NCI-H2196 (cell line): Measurements from ENCODE around the gene MRPL38.

Experiments
- DNase-seq: peaks from one replicate; lab custom pipeline; 2025; ENCODE audit not compliant: unreplicated experiment; lab: John Stamatoyannopoulos, UW

The MRPL38 gene

DNA sequence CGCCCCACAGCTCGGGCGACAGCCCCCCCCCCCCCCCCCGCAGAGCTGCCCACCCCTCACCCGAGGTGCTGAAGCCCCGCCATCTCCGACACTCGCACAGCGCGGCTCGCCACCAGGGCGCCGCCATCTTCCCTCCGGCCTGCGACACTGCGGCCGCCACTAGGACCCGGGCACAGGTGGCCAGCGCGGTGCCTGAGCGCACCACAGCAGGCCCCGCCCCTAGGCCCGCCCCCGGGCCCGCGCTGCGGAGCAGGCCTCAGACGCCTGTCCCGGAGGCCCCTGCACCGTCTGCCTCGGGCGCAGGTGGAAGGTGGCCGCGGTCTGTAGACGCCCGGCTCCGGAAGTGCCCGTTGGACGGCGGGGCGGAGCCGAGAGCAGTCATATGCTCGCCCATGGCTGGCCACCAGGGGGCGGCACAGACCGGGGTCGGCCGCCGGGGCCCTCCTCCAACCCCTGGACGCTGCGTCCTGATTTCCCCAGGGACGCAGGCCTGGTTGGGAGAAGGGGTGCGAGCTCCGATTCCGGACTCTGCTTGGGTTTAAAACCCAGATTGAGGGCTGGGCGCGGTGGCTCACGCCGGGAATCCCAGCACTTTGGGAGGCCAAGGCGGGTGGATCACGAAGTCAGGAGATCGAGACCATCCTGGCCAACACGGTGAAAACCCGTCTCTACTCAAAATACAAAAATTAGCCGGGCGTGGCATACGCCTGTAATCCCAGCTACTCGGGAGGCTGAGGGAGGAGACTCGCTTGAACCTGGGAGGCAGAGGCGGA is at the start of gene MRPL38:
TSS of gene MRPL38 (minus strand) at position 136 of the 773 bp plus-strand sequence. CDS start at position 127, 9 bp downstream.
- peak; percentile 99 for DNase-seq

DNA sequence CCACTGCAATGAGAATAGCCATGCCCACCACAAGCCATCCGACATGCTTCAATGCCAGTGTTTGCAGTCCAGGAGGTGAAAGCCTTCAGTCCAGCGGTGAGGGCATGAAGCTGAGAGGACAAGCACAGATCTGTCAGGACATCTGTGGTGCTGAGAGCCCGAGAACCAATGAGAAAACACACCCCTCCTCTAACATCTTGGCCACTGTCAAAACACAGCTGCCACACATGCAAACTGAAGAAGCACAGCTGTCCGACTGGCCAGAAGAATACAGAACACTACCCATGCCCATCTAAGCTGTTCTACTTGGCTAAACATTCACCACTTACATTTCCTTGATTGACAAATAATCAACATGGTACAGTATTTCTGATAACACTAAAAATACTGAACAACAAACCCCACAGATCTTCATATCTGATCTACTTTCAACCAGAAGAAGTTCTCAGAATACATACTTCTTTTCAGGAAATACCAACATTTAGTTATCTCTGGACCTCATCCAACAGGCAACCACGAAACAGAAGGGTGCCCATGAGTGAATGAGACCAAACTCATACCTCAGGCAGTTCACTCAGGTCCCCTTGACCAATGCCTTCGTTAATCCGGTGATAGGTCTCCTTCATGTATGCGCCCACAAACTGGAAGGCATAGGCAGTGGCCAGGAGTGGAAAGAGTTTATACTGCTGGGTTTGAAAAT is 46.3 kb upstream of the MRPL38 start:
- no peak for DNase-seq

DNA sequence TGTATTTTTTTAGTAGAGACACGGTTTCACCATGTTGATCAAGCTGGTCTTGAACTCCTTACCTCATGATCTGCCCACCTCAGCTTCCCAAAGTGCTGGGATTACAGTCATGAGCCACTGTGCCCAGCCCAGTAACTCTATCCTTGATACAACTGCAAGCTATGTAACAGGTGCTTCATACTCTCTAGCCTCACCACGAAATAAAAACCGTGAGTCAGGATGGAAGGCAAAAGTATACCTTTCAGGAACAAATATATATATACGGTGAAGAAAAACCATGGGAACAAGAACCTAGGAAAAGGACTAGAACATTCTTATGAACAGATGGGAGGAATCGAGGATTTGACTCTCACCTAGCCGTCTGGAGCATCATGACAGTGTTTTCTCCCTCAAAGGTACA is 45.7 kb upstream of the MRPL38 start:
- DNase-seq: no peak

DNA sequence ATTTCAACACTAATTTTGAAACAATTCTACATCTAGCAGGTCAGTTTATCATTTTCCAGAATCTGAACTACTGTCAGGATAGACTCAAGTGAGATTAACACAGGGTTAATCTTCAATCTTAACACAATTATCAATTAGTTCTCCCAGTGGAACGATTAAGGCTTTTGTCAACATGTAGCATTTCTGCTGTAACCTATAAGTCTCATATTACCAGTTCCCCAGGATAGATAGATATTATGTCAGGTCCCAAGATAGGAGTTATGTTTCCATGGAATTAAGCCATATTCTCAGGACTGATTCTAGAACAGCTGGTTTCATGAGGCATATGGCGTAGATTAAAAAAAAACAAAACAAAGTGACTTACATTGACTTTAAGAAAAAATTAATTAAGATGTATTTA is 40.5 kb upstream of the MRPL38 start:
- DNase-seq: no peak

DNA sequence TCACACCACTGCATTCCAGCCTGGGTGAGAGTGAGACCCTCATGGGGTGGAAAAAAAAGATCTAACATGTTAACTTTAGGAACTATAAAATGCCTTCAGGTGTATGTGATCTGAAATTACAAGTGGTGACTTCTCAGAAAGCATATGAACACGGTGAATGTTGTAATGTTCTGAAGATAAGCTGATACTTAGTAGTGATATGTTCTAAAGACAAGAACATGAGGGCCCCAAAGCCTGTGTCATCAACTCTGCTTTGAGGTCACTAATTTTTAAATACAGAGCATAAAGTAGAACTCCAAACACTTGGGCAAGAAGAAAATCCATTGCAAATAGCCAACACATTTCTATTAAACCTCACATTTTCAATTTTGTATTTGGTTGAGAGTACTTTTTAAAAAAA is 38.8 kb upstream of the MRPL38 start:
- DNase-seq: no peak

DNA sequence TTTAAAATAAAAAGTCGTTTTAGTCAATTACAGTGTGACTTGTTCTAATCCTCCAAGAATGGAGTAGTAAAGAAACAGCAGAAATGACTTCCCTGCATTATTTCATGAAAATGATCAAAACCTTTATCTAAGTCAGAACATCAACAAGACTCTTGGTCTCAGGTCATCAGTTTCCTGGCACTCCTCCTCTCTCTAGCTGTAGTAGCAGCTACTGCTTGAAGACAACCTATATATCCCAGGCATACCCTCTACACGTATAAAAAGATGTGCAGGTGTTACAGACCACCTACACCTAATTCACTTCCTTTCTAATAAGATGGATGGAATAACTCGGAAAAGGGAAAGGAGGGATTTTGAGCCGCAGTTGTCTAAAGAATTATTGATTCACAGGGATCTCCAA is 37.8 kb upstream of the MRPL38 start:
- DNase-seq: no peak

DNA sequence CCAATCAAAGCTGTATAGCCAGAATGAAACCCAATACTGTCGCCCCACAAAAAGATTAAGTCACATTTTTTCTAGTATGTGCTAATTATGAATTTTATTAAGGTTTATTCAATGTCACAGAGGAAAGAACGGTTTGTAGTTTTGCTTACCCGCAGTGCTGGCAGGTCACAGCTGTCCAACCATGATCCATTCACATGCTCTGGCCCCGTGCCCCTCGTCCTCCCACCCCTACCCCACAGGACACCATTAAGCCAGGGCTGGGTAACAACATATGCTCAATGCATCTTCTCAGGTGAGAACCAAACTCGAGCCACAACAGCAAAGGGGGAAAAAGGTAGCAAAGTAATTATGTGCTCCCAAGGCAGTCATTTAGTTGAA is 36.7 kb upstream of the MRPL38 start:
- DNase-seq: no peak

DNA sequence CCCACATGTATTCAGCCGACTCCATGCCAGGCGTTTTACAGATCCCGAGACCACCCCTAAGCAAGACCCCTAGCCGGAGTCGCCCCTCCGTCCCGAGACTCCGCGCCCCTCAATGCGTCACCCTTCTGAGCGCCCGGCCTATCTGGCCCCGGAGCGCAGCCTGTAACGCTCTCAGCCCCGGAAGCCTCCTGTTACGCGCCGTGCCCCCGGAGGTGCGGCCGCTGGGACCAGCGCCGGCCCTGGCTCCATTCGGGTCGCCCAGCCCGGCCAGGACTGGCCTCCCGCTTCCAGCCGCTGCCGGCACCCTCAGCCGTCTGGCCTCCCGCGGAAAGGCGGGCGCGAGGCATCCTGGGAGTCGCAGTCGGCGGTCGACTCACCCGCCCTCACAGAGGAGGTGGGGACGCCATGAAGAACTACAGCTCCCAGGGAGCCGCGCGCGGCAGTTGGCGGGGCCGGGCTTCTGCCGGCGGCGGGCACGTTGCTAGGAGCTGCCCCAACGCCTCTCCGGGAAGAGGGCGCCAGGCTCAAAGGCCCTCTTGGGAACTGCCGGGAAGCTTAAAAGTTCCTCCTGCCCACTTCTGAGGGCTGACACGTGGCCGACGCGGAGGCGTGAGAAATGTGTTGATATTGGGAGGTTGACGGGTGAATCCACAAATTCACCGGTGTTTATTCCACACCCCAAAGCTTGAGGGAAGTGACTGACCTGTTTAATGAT is 36.2 kb upstream of the MRPL38 start, which contains the start of gene FBF1:
TSS of gene FBF1 (minus strand) at position 316 of the 715 bp plus-strand sequence. CDS start 2,893 bp downstream, outside the sequence.
- peak; percentile 99 for DNase-seq

DNA sequence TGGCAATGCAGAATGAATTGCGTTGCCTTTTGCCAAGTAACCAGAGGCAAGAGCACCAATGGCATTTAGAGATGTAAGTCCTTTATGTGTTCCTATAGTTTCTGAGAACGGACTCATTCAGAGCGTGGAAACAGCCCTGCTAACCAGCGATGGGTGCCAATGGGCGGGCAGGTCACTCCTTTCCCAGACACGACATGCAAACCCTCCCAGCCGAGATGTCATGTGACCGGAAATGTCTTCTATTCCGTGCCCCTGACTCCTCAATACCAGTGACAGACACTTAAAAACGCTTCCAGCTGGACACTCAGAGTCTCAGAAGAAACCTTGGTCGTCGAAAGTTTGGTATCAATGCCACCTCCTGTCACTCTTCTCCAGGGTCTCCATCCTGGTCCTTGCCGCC is 33.0 kb upstream of the MRPL38 start:
- DNase-seq: no peak

DNA sequence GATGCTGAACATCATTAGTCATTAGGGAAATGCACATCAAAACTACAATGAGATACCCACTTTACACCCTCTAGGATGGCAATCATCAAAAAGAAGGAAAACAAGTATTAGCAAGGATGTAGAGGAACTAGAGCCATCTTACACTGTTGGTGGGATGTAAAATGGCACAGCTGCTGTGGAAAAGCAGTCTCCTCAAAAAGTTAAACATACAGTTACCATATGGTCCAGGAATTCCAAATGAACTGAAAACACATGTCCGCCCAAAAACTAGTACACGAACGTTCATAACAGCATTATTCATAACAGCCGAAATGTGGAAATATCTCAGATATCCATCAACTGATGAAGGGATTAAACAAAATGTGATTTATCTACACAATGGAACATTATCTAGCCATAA is 29.1 kb upstream of the MRPL38 start:
- no peak for DNase-seq

DNA sequence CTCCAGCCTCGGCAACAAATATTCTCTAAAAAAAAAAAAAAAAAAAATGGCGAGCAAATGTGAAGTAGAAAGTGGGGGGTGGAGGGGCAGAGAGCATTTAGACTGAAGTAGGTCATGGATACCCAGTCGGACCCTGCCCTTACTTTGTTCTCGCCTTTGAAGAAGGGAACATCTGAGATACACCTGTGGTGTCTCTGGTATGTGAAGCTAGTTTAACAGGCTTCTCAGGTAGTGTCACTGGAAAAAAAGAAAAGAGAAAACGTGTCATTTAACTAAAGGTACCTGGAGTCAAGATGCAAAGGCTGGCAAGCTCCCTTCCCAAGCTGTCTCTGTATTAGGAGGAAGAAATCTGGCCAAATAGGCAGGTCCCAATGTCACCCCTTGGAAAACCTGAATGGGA is 28.2 kb upstream of the MRPL38 start:
- DNase-seq: no peak

DNA sequence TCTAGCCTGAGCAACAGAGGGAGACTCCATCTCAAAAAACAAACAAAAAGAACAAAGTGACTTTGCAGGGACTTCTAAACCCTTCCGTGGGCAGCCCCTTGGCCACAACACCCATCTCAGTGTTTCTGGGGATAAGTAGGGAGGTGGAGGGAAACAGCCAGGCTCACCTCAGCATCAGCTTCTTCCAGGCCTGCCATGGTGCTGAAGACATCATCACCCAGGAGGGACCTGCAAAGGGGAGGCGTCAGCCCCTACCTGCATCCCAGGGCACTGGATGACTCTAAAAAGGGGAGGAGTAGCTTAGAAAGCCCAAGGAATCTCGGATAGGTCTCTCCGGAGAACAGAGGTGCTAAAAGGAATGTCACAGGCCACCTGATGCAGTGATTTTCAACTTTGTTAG is 26.4 kb upstream of the MRPL38 start:
- no peak for DNase-seq

DNA sequence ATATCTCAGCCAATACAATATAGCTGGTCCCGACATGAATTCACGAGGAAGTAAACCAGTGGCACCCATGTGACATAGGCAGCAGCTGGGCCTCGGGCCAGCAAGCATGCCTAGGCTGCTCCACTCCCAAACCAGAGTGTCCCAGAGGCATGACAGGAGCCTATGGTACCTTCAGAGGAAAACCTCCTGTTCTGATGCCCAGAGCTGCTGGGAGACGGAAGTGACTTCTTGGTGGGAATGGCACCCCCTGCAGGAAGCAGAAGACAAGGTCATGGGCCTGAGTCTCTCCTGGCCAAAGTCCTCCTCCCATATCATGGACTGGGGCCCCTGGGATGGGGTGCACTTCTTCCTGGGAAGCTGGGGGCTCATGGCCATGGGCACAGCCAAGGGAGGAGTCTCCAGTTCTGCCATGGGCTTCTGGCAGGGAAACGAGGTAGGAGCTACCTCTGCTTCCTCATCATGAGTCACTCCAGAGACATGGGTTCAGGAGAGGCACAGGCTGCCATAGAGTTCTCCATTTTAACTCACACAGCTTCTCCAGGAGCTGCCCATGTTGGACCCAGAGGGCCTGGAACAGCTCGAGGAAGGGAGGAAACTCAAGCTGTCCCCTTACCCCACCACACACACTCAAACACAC is 22.7 kb upstream of the MRPL38 start:
- peak; percentile 66 for DNase-seq

DNA sequence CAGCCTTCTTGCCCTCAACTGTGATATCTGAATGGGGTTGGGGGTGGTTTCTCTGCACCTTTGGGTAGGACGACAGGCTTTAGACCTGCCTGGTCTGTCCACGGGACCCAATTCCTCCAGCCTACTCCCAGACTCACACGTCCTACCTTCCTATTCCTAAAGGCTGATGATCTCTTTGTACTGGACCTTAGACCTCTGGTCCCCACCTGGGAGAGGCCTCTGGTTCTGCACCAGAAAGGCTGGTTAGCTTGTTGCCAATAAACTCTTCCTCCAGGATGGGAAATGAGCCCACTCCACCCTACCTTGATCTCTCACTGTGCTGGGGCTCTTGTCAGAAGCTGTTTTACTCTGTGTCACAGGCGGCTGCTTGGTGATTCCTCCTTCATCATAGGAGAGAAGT is 21.8 kb upstream of the MRPL38 start:
- DNase-seq: no peak

DNA sequence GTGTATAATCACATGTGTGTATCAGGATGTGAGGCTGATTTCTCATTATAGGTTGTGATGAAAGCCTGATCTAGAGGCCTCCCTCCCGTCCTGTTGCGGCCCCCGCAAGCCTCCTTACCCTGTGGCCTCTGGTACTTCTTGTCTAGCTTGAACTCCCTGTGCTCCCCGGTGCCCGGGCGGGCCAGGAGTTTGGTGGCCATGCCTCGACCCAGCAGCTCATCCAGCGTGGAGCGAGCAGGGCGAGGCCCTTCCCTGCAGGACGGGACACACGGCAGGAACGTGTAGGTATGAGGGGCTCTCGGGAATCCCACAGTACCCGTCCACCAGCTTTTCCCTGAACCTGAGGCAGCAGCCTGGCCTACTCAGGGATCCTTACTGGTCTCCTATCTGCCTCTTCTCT is 21.2 kb upstream of the MRPL38 start:
- no peak for DNase-seq

DNA sequence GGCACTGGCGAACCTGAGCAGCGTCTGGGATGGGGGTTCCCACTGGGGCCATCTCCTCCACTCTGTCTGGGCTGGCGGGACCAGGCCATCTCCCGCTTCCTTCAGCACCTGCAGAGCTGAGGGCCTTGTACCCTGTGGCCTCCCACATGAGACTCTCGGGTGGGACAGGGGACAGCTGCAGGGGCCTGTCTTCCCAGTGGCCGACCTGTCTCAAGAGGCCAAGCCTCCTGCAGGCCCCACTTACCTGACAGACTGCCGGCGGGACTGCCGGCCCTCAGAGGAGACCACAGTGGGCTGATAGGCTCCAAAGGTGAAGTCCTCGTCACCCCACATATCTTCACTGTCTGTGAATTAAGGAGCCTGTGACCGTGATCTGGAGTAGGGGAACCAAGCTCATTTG is 20.4 kb upstream of the MRPL38 start:
- no peak for DNase-seq

DNA sequence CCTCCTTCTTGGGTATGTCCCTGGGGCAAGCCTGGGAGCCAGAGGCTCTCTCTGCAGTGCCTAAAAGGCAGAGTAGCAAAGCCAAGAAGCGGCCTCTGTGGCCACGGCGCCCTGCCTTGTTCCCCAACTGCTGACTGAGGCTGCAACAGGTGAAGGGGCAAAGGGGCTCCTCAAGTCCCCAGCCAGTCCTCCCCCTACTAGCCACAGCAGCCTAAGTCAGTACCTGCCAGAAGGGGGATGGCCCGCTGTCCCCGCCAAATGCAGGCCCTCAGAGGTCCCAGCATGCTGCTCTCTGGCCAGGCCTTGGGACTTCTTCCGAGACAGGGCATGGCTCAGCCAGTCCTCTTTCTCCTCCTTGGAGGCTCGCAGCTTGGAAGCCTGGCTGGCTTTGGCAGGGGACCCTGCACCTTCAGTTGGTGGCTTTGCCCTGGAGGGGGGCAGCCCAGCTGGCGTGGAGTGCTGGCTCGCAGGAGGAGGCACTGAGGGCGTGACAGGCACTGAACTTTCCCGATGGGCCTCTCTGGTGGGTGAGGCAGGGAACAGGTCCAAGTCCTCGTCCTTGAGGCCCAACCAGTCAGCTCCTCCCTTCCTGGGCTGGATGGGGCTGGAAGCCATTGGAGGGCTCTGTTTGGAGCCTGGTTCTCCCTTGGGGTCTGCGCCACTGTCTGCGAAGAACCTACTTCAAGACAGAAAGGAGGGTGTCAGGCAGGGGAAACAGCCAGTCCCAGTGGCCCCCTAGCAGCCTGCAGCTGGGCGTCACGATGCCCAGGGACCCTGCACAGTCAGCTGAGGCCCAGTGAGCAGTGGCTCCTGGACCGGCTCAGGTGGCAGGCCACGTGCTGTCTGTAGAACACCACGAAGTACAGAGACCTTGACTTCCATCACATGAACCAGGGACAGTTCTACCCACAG is 18.5 kb upstream of the MRPL38 start:
- DNase-seq: no peak

DNA sequence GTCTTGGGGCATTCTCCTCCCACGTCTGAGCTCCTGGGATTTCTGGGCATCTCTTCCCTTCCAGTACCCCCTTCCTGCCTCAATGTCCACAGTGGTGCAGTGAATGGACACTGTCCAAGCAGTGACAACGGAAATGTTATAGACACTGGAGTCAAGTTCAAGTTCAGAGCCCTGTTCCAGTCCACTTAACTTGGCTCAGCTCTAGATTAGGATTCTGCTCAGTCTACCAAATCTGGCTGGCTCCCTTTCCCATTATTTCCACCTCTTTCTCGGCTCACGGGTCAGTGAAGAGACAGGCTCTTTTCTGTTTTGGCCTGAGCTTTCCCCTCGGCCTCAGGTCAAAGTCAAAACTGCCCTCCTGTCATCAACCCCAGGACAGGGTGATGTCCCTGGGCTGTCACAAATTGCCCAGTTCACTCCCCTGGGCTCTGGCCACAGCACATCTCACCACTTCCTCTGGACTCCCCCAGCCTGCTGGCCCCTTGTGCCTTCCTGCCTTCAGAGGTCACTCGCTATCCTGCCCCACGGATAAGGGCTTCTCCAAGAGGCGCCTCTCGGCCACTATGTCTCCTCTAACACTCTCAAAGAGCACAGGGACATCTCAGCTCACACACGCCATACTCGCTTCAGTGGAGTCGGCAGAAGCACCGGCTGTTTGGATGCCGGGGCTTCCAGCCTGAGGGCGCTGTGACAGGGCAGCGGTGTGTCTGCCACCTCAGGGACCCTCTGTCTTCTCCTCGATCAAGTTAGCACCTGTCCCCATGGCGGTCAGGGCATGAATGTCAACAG is 17.7 kb upstream of the MRPL38 start:
- no peak for DNase-seq

DNA sequence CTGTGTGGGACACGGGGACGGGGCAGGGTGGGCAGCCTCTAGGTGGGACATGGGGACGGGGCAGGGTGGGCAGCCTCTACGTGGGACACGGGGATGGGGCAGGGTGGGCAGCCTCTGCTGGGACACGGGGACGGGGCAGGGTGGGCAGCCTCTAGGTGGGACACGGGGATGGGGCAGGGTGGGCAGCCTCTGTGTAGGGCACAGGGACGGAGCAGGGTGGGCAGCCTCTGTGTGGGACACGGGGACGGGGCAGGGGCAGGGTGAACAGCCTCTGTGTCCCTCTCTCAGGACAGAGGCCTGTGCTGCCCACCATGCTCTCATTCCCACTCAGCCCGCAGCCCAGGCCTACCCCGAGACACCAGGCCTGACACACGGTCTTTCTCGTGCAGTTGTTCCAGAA is 16.9 kb upstream of the MRPL38 start:
- no peak for DNase-seq
